ENCODE results near the gene UMODL1.

The UMODL1 gene

GRCh38 chr21:42063571-42064521 lies 7.3 kb upstream of the UMODL1 start:
- no peak for TF ChIP-seq CTCF (conservative IDR thresholded peaks at IDR 0.05; ENCODE audit: low read depth, low read length)
- DNase-seq (ENCODE audit: low read depth): no peak
- H3K4me3 ChIP-seq (ENCODE audit: low read length): no peak overlapping the region

GRCh38 chr21:42066521-42066920 lies 4.6 kb upstream of the UMODL1 start:
- no peak overlapping the region for H3K4me3 ChIP-seq (ENCODE audit: low read length)
- TF ChIP-seq CTCF (conservative IDR thresholded peaks at IDR 0.05; ENCODE audit: low read depth, low read length): no peak
- no peak for DNase-seq (ENCODE audit: low read depth)

DNA sequence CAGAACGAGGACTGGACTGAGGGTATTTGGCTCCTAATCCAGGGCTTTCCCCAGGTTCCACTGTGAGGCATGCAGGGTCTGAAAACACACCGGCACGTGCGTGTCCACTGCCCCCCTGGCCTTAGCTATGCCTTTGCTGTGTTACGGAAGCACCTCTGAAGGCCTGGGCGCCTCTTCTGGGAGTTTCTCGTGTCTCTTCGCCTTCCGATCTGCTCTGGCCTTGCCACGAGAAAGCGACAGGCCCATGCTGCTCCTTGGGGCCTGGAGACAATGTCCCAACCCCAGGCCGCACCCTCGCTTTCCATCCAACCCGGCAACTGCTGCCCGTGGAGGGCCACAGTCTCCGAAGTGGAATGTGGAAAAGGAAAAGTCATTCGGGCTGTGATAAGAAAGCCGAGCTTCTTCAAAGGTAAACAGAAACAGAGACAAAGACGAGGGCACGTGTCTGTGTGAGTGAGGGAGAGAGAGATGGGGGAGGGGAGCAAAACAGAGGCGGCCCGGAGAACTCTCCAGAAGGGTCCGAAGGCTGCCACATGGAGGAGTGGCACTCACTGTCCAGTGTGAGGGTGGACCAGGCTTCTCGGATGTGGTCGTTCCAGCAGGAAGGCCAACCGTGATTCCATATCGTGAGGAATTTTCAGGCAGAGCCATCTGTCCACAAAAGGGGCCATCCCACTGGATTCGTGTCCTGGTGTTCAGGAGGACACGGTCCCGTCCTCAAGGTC lies 3.4 kb upstream of the UMODL1 start:
- H3K4me3 ChIP-seq (ENCODE audit: low read length): no peak overlapping the region
- no peak for DNase-seq (ENCODE audit: low read depth)
- TF ChIP-seq CTCF (conservative IDR thresholded peaks at IDR 0.05; ENCODE audit: low read depth, low read length): no peak

- TF ChIP-seq CTCF (conservative IDR thresholded peaks at IDR 0.05; ENCODE audit: low read depth, low read length): no peak
- no peak overlapping the region for H3K4me3 ChIP-seq (ENCODE audit: low read length)
- DNase-seq (ENCODE audit: low read depth): no peak
Measured at GRCh38 chr21:42068256-42068545, 2.9 kb upstream of the UMODL1 start.

- H3K4me3 ChIP-seq (ENCODE audit: low read length): no peak overlapping the region
Measured at GRCh38 chr21:42068592-42068991, 2.5 kb upstream of the UMODL1 start.

GRCh38 chr21:42069327-42069726 lies 1.8 kb upstream of the UMODL1 start:
- no peak for DNase-seq (ENCODE audit: low read depth)
- no peak overlapping the region for H3K4me3 ChIP-seq (ENCODE audit: low read length)
- TF ChIP-seq CTCF (conservative IDR thresholded peaks at IDR 0.05; ENCODE audit: low read depth, low read length): no peak

More at GRCh38 chr21:42068592-42068991, 2.5 kb upstream of the UMODL1 start:
- TF ChIP-seq CTCF (conservative IDR thresholded peaks at IDR 0.05; ENCODE audit: low read depth, low read length): no peak
- DNase-seq (ENCODE audit: low read depth): no peak
